BJ (cell line): Measurements from ENCODE around the gene GAB2. TPM values are rescaled to one million over a fixed set of nuclear protein-coding genes. Genes with fewer than 3 reads are reported as not detected.

Source experiments
- CTCF ChIA-PET: fragments of 350-600 bp; formaldehyde crosslinking; extraction: SDS; loops from one replicate; lab custom pipeline; 2021; ENCODE audit warnings: antibody characterized with exemption, inconsistent platforms; lab: Yijun Ruan, JAX
- POLR2A ChIA-PET: fragments of 300-600 bp; sonication (Branson Sonifier 250); formaldehyde crosslinking; extraction: SDS; loops from one replicate; lab custom pipeline; 2021; ENCODE audit warnings: antibody characterized with exemption; lab: Charles Lee
- DNase-seq: peaks from one replicate; pipeline ENCODE4 v3.0.0-alpha.2; 2011; ENCODE audit warnings: low read depth
- H3K27me3 ChIP-seq: 2 replicates; pipeline ENCODE4 v1.6.0; 2011; ENCODE audit warnings: low read length; ENCODE audit not compliant: control insufficient read depth, insufficient read depth
- H3K36me3 ChIP-seq: 2 replicates; pipeline ENCODE4 v1.5.1; 2011; ENCODE audit warnings: low read length; ENCODE audit not compliant: control insufficient read depth, insufficient read depth
- H3K4me3 ChIP-seq: 2 replicates; pipeline ENCODE4 v1.5.1; 2011; ENCODE audit warnings: low read depth, mild to moderate bottlenecking, control low read depth, low read length
- polyA plus RNA-seq: library from polyadenylated mRNA; depleted of rRNA; stranded (reverse); fragments of >200 nt; gene quantifications from 2 replicates; pipeline ENCODE4 v1.2.3, GENCODE V29; 2011
- TF ChIP-seq, protein P1 (sequence below): IDR thresholded peaks from 2 replicates; pipeline ENCODE4 v1.5.1; 2011; ENCODE audit warnings: low read depth, mild to moderate bottlenecking, control low read depth, inconsistent platforms, low read length, moderate library complexity; ENCODE audit not compliant: insufficient read depth

GAB2 gene
- polyA plus RNA-seq, 1 experiment = 12.2 TPM

DNA sequence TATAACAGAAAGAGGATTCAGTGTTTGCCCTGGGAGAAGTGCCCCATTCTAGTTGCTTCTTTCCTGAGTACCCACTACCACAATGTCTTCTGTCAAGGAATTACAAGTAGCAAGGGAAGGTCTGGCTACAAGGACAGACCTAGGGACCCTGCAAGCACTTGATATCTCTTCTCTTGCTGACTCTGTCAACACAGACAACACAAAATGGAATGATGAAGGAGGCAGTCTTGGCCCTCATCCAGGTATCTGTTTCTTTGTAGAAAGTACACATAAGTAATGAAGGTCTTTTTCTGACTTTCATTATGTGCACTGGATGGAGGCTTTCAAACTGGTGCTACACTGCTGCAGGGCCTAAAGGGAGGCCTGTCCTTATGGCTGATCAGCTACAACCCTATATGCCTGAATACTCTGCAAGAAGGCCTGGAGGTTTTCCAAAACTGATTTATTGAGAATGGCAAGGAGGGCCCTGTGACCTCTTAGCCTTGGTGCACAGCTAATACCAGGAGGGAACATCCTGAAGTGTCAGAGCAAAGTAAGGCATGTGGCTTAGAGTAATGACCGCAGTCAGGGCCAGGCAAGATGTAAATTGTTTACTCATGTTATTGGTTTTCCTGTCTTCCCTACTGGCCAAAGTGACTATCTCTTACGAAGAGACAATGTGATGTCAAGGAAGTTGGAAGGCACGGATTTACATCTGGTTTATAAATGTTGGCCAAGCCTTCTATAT, 31.2 kb downstream of the GAB2 start:
- Histone ChIP-seq H3K4me3 (no peak overlapping the region), H3K27me3 (no peaks in the 10 kb centered on the region), H3K36me3 (no peaks in the 10 kb centered on the region)
- CTCF ChIA-PET = interaction anchor here (0.6 to 1.6 kb wide), 3 partner anchors 20 to 63 kb away, joined by 3 to 5 read pairs (median 3); no protein-coding TSS in a partner anchor
- POLR2A ChIA-PET = no interaction called here
- TF ChIP-seq, protein P1, sequence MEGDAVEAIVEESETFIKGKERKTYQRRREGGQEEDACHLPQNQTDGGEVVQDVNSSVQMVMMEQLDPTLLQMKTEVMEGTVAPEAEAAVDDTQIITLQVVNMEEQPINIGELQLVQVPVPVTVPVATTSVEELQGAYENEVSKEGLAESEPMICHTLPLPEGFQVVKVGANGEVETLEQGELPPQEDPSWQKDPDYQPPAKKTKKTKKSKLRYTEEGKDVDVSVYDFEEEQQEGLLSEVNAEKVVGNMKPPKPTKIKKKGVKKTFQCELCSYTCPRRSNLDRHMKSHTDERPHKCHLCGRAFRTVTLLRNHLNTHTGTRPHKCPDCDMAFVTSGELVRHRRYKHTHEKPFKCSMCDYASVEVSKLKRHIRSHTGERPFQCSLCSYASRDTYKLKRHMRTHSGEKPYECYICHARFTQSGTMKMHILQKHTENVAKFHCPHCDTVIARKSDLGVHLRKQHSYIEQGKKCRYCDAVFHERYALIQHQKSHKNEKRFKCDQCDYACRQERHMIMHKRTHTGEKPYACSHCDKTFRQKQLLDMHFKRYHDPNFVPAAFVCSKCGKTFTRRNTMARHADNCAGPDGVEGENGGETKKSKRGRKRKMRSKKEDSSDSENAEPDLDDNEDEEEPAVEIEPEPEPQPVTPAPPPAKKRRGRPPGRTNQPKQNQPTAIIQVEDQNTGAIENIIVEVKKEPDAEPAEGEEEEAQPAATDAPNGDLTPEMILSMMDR = no peak
- DNase-seq = no peak

DNA sequence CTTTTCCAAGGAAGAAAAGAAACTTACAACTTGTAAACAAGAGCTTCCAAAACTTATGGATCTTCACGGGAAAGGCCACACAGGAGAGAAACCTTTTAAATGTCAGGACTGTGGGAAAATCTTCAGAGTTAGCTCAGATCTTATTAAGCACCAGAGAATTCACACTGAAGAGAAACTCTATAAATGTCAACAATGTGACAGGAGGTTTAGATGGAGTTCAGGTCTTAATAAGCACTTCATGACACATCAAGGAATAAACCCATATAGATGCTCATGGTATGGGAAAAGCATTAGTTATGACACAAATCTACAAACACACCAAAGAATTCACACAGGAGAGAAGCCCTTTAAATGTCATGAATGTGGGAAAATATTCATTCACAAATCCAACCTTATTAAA, 32.4 kb downstream of the GAB2 start:
- CTCF ChIA-PET = no interaction called here
- Histone ChIP-seq H3K27me3 (no peaks in the 10 kb centered on the region), H3K4me3 (no peak overlapping the region), H3K36me3 (no peaks in the 10 kb centered on the region)
- POLR2A ChIA-PET = no interaction called here
- no peak for DNase-seq
- TF ChIP-seq, protein P1 = no peak

DNA sequence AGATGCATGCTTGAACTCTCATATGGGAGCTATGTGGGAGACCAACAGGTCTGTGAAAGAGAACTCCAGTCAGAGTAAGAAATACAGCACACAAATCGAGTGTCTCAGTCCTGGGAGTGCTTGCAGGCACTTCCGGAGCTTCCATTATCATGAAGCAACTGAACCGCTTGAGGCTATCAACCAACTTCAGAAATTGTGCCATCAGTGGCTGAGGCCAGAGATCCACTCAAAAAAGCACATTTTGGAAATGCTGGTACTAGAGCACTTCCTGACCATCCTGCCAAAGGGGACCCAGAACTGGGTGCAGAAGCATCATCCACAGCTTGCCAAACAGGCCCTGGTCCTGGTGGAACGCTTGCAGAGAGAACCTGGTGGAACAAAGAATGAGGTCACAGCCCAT, 33.4 kb downstream of the GAB2 start:
- Histone ChIP-seq H3K27me3 (no peaks in the 10 kb centered on the region), H3K36me3 (no peaks in the 10 kb centered on the region), H3K4me3 (no peak overlapping the region)
- ChIA-PET POLR2A (no interaction called here), CTCF (no interaction called here)
- TF ChIP-seq, protein P1 = no peak
- no peak for DNase-seq

DNA sequence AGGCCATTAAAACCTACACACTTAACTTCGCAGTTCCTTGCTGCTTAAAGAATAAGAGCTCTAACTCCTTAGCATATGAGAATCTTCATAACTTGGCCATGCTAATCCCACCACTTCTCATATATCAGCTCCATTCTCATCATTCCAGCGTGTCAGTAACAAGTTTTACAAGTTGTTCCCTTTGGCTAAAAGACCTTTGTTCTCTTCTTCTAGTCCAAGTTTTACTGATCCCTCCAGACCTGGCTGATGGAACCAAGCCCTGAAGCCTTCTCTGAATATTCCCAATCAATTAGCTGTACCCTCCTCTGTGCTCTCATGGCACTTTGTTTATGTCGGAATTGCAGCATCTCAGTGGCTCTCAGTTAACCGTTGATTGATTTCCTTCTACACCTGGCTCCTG, 35.8 kb downstream of the GAB2 start:
- ChIA-PET CTCF (interaction anchor here (0.6 to 2.2 kb wide), 4 partner anchors 10 to 427 kb away, joined by 3 to 9 read pairs (median 3); no protein-coding TSS in a partner anchor), POLR2A (interaction anchor here (0.7 kb wide), 1 partner anchor 22 kb away, joined by 3 read pairs; no protein-coding TSS in a partner anchor)
- Histone ChIP-seq H3K27me3 (no peaks in the 10 kb centered on the region), H3K4me3 (no peak overlapping the region), H3K36me3 (no peaks in the 10 kb centered on the region)
- peak; percentile 18 for DNase-seq
- TF ChIP-seq, protein P1 = no peak

DNA sequence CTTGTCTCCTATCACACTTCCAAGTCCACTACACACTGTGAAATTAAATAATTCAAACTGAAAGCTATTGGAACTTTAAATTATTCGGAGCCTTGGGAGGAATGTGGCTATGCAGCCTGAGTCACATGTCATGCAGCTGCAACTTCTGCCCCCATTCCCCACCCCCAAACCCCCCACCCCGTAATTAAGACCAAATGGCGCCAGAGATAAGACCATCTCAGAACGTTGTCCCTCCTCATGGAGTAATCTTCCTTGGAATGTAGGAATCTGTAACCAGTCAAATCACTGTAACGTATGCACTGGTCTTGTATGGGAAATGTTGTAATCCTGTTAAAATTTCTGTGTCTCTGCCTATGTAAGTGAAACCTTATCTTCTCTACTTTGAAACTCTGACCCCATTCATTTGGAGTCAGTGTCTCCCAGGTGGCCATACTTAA, 37.0 kb downstream of the GAB2 start:
- no peaks in the 10 kb centered on the region for H3K27me3 ChIP-seq
- TF ChIP-seq, protein P1 = no peak
- DNase-seq = peak; percentile 22
- CTCF ChIA-PET = interaction anchor here (0.8 to 2.2 kb wide), 2 partner anchors 9 to 34 kb away, joined by 4 to 9 read pairs; no protein-coding TSS in a partner anchor
- no peaks in the 10 kb centered on the region for H3K36me3 ChIP-seq
- POLR2A ChIA-PET = no interaction called here
- H3K4me3 ChIP-seq = no peak overlapping the region
